Transverse colon (tissue), 4 donors: ENCODE results near the gene SRPX. TPM values are rescaled to one million over a fixed set of nuclear protein-coding genes. Genes with fewer than 3 reads are reported as not detected.

Experiments
- DNase-seq: peaks from one replicate; pipeline ENCODE4 v3.0.0-alpha.2; 2019
- H3K27ac ChIP-seq, 4 donors: fragments of 200-600 bp; sonication (generic); 2 replicates each; pipeline ENCODE4 v1.5.1; 2016 to 2018; ENCODE audit warnings: inconsistent platforms in 4 of 4
- H3K27me3 ChIP-seq: fragments of 200-600 bp; sonication (generic); 2 replicates; pipeline ENCODE4 v1.5.1; 2017; ENCODE audit warnings: inconsistent platforms
- H3K36me3 ChIP-seq, 4 donors: fragments of 200-600 bp; sonication (generic); 2 replicates each; pipeline ENCODE4 v1.5.1; 2017 to 2019; ENCODE audit warnings: inconsistent platforms in 4 of 4
- H3K4me1 ChIP-seq, 4 donors: fragments of 200-600 bp; sonication (generic); 2 replicates each; pipeline ENCODE4 v1.5.1; 2017 to 2020; ENCODE audit warnings: inconsistent platforms in 4 of 4
- H3K4me3 ChIP-seq, 4 donors: fragments of 200-600 bp; sonication (generic); 1 replicate in 1 of 4; 2 replicates in 3 of 4; pipeline versions ENCODE4 v1.5.1 to v1.6.1; 2017 to 2019; ENCODE audit warnings: inconsistent platforms in 4 of 4
- H3K9me3 ChIP-seq, 2 donors: fragments of 200-600 bp; sonication (generic); 2 replicates each; pipeline ENCODE4 v1.5.1; 2017 to 2019; ENCODE audit warnings: inconsistent platforms in 2 of 2
- CTCF ChIP-seq, 5 experiments: fragments of 200-600 bp in 3 of 5; fragments of 450-650 bp in 2 of 5; sonication (generic) in 3 of 5; IDR thresholded peaks; 1 replicate in 2 of 5; 2 replicates in 3 of 5; pipeline ENCODE4 v1.5.1; 2016 to 2017; ENCODE audit warnings: antibody characterized with exemption in 5 of 5, inconsistent platforms in 3 of 5, mild to moderate bottlenecking in 2 of 5, moderate library complexity in 1 of 5
- EP300 ChIP-seq: sonication (generic); formaldehyde crosslinking; IDR thresholded peaks from one replicate; pipeline ENCODE4 v1.6.1; 2017; ENCODE audit warnings: antibody characterized with exemption, low read depth
- POLR2A ChIP-seq: fragments of 450-650 bp; IDR thresholded peaks from one replicate; pipeline ENCODE4 v1.6.1; 2016; ENCODE audit warnings: antibody characterized with exemption, mild to moderate bottlenecking, moderate library complexity
- POLR2AphosphoS5 ChIP-seq, 3 donors: sonication (generic); formaldehyde crosslinking; IDR thresholded peaks; one replicate each; pipeline ENCODE4 v1.6.1; 2016; ENCODE audit warnings: antibody characterized with exemption in 3 of 3
- WGBS, 2 donors: methylation state at CpG; one replicate each; pipeline ENCODE4 v1.1.5; 2018; ENCODE audit warnings: low coverage in 1 of 2; 5-methylcytosine and 5-hydroxymethylcytosine counted together
- in situ Hi-C, 4 donors: fragments of 200-750 bp; cut with MboI; loops; one replicate each; pipeline versions ENCODE4 v1.15.0 to v1.15.1; 2017; ENCODE audit warnings: low sequenced_read_pairs in 3 of 4, low pct_ligation_motif_present in 1 of 4, low pct_unique_long_range_greater_than_20kb in 1 of 4
- intact Hi-C: fragments of 100-400 bp; cut with DNase I; formaldehyde crosslinking; loops from one replicate; pipeline ENCODE4 v1.15.1; 2023; ENCODE audit warnings: low total_unique reads
- total RNA-seq, 4 donors: library from RNA; depleted of rRNA; stranded (reverse); fragments of >200 nt; gene quantifications; one replicate each; pipeline ENCODE4 v1.1.0, GENCODE V29; 2016

The SRPX gene
- total RNA-seq, 4 donors from 2014 or later, result 16.1 to 43.6 (median 38.6) TPM

- H3K9me3 ChIP-seq, result no peaks in the 10 kb centered on the region
- TF ChIP-seq CTCF (IDR thresholded peaks at IDR 0.05) (no peak), POLR2AphosphoS5 (IDR thresholded peaks at IDR 0.05) (no peak), EP300 (no peak), POLR2A (no peak)
- no peaks in the 10 kb centered on the region for H3K27me3 ChIP-seq
- no peak overlapping the region for H3K4me3 ChIP-seq
- no peaks in the 10 kb centered on the region for H3K36me3 ChIP-seq
- DNase-seq, result no peak
- intact Hi-C loops (no loop called here), in situ Hi-C loops (loop anchor here in 1 of 4 donors (25.0 kb wide), 1 partner anchor 446 kb away; no protein-coding TSS in a partner anchor)
- H3K4me1 ChIP-seq, result no peaks in the 10 kb centered on the region
- no peak overlapping the region for H3K27ac ChIP-seq
- 48% methylated on average over 1 of the region's 1 CpG; no CpG with 5 or more reads in 1 of the 2 donors for WGBS, 2 donors
These were observed 37.1 kb downstream of the SRPX start for GRCh38 chrX:38183596-38183995.

DNA sequence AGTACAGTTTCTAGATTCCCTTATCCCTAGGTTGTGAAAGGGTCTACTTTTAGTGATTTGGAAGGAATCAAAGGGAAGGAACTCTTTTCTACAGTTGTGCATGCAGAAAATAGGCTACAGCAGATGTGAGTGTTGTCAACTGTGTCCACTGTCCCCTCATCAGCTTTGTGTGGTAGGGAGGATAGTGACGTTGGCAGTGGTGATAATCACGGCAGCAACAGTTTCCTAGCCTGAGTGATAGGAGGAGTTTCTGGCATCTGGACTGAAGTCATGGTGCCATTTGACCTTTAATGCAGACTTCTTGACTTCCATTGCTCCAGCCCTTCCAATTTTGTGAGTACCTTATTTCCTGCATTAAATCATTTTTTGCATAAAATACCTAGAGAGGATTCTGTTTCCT lies 39.3 kb downstream of the SRPX start:
- in situ Hi-C loops (loop anchor here in 1 of 4 donors (25.0 kb wide), 1 partner anchor 444 kb away; no protein-coding TSS in a partner anchor), intact Hi-C loops (no loop called here)
- no peak for DNase-seq
- Histone ChIP-seq H3K4me3 (no peak overlapping the region), H3K27ac (no peak overlapping the region), H3K27me3 (no peaks in the 10 kb centered on the region), H3K4me1 (no peaks in the 10 kb centered on the region), H3K36me3 (no peaks in the 10 kb centered on the region), H3K9me3 (no peaks in the 10 kb centered on the region)
- WGBS, 2 donors, result 87% methylated on average over 2 of the region's 2 CpGs; no CpG with 5 or more reads in 1 of the 2 donors
- TF ChIP-seq POLR2AphosphoS5 (IDR thresholded peaks at IDR 0.05) (no peak), EP300 (no peak), CTCF (IDR thresholded peaks at IDR 0.05) (no peak), POLR2A (no peak)

DNA sequence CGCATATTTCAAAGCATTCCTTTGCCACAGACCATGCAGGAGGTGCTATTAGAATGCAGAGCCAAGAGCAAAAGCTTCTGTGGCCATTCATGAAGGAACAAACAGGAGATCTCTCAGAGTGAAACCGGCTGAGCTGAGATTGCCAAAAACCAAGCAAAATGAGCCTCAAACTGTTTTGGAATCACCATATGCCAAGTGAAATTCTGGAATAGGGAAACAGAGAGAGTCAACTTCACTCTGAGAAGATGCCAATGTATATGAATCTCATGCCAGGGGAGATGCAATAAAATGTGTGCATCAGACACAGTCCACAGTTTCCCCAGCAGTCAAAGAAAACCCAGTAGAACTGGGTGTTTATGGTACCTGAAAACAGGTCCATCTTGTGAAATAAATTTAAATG lies 42.3 kb downstream of the SRPX start:
- in situ Hi-C loops (loop anchor here in 2 of 4 donors (10.0 to 25.0 kb wide), 2 partner anchors 254 to 441 kb away; no protein-coding TSS in a partner anchor), intact Hi-C loops (no loop called here)
- WGBS, 2 donors, result 61% methylated on average over 2 of the region's 2 CpGs; no CpG with 5 or more reads in 1 of the 2 donors
- Histone ChIP-seq H3K27me3 (no peaks in the 10 kb centered on the region), H3K36me3 (no peaks in the 10 kb centered on the region), H3K4me3 (no peak overlapping the region), H3K4me1 (no peaks in the 10 kb centered on the region), H3K9me3 (no peaks in the 10 kb centered on the region), H3K27ac (no peak overlapping the region)
- TF ChIP-seq CTCF (IDR thresholded peaks at IDR 0.05) (no peak), POLR2A (no peak), EP300 (no peak), POLR2AphosphoS5 (IDR thresholded peaks at IDR 0.05) (no peak)
- DNase-seq, result no peak

DNA sequence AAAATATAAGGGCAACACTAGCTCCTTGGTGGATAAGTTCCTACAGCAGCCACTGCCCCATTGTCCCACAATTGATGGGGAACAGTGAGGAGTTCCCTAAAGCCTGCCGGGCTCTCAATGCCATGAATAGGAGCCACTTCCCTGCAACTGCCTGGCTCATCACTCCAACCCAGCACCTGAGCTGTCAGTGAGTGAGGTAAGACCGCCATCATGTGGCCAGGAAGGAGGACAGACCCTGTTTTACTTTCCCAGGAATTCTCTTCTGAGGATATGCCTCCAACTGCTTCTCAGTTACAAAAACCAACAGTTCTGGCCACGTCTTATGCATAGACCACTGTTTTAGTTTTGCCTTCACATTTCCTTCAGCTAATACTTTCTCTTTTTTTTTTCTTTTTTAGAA lies 45.5 kb downstream of the SRPX start:
- in situ Hi-C loops, result loop anchor here in 2 of 4 donors (10.0 to 25.0 kb wide), 2 partner anchors 250 to 438 kb away; no protein-coding TSS in a partner anchor
- Histone ChIP-seq H3K4me1 (no peaks in the 10 kb centered on the region), H3K9me3 (no peaks in the 10 kb centered on the region), H3K27ac (no peak overlapping the region), H3K36me3 (no peaks in the 10 kb centered on the region), H3K27me3 (no peaks in the 10 kb centered on the region), H3K4me3 (no peak overlapping the region)
- peak; percentile 27 for DNase-seq
- TF ChIP-seq CTCF (IDR thresholded peaks at IDR 0.05), result peak; percentile 15 to 44 (median 32)
- TF ChIP-seq EP300, result no peak
- WGBS, 2 donors, result 24 to 29% methylated on average over 1 to 3 of the region's 3 CpGs
- intact Hi-C loops, result no loop called here
